ENCODE results near the gene FXN. TPM values are rescaled to one million over a fixed set of nuclear protein-coding genes. Genes with fewer than 3 reads are reported as not detected.

Gene FXN
- total and polyA plus RNA-seq, 2 experiments from 2014 or later = 5.6 to 22.0 TPM

GRCh38 chr9:69009708-69010107 is 25.8 kb upstream of the FXN start:
- no peak for DNase-seq
- H3K36me3 ChIP-seq (ENCODE audit: low read depth) = no peaks in the 10 kb centered on the region
- no peaks in the 10 kb centered on the region for H3K79me2 ChIP-seq (ENCODE audit: insufficient read depth)
- WGBS, 2 experiments (ENCODE audit: low coverage in 1 of 2, low lambda C conversion rate in 2 of 2, missing lambda C conversion rate in 2 of 2) = 6 to 13% methylated on average over 1 of the region's 1 CpG
- no peak overlapping the region for H3K9ac ChIP-seq
- H3K9me3 ChIP-seq (ENCODE audit: low read depth) = no peaks in the 10 kb centered on the region
- no peak overlapping the region for H3K4me2 ChIP-seq (ENCODE audit: unreplicated experiment)
- H3K4me3 ChIP-seq = no peak overlapping the region
- H4K20me1 ChIP-seq (ENCODE audit: insufficient read depth) = no peaks in the 10 kb centered on the region
- H3F3A ChIP-seq (ENCODE audit: insufficient read depth) = no peaks in the 10 kb centered on the region
- no peaks in the 10 kb centered on the region for H3K9me2 ChIP-seq (ENCODE audit: insufficient read depth)
- TF ChIP-seq EZH2phosphoT487 (IDR thresholded peaks at IDR 0.05; ENCODE audit: insufficient read depth, low read depth) (no peak), EZH2 (IDR thresholded peaks at IDR 0.05; ENCODE audit: insufficient read depth, poor library complexity, severe bottlenecking) (no peak)
- H3K4me1 ChIP-seq (ENCODE audit: insufficient read depth) = no peaks in the 10 kb centered on the region
- H3K27ac ChIP-seq = no peak overlapping the region
- no peaks in the 10 kb centered on the region; the same call in none of the 2 replicates for H3K27me3 ChIP-seq (replicated peaks; ENCODE audit: insufficient read depth)
- in situ Hi-C loops (cut with MboI) = no loop called here
- no peak overlapping the region for H2AFZ ChIP-seq

GRCh38 chr9:69012696-69013381 is 22.7 kb upstream of the FXN start:
- Histone ChIP-seq H4K20me1 (ENCODE audit: insufficient read depth) (no peaks in the 10 kb centered on the region), H3K27me3 (replicated peaks; ENCODE audit: insufficient read depth) (no peaks in the 10 kb centered on the region; the same call in none of the 2 replicates), H3K9me2 (ENCODE audit: insufficient read depth) (no peaks in the 10 kb centered on the region), H3K36me3 (ENCODE audit: low read depth) (no peaks in the 10 kb centered on the region), H2AFZ (no peak overlapping the region), H3K4me3 (no peak overlapping the region), H3K9ac (no peak overlapping the region), H3K79me2 (ENCODE audit: insufficient read depth) (no peaks in the 10 kb centered on the region), H3K4me1 (ENCODE audit: insufficient read depth) (no peaks in the 10 kb centered on the region), H3F3A (ENCODE audit: insufficient read depth) (no peaks in the 10 kb centered on the region), H3K27ac (no peak overlapping the region), H3K4me2 (ENCODE audit: unreplicated experiment) (no peak overlapping the region), H3K9me3 (ENCODE audit: low read depth) (no peaks in the 10 kb centered on the region)
- DNase-seq = no peak
- no peak for TF ChIP-seq EZH2phosphoT487 (IDR thresholded peaks at IDR 0.05; ENCODE audit: insufficient read depth, low read depth)
- in situ Hi-C loops (cut with MboI) = no loop called here
- WGBS, 2 experiments (ENCODE audit: low coverage in 1 of 2, low lambda C conversion rate in 2 of 2, missing lambda C conversion rate in 2 of 2) = 64 to 66% methylated on average over 18 of the region's 18 CpGs

- in situ Hi-C loops (cut with MboI) = no loop called here
- Histone ChIP-seq H3K79me2 (ENCODE audit: insufficient read depth) (no peaks in the 10 kb centered on the region), H4K20me1 (ENCODE audit: insufficient read depth) (no peaks in the 10 kb centered on the region), H3F3A (ENCODE audit: insufficient read depth) (no peaks in the 10 kb centered on the region), H3K4me3 (no peak overlapping the region), H2AFZ (no peak overlapping the region), H3K36me3 (ENCODE audit: low read depth) (no peaks in the 10 kb centered on the region), H3K4me1 (ENCODE audit: insufficient read depth) (no peaks in the 10 kb centered on the region), H3K9me3 (ENCODE audit: low read depth) (no peaks in the 10 kb centered on the region), H3K9me2 (ENCODE audit: insufficient read depth) (no peaks in the 10 kb centered on the region), H3K9ac (no peak overlapping the region), H3K27me3 (replicated peaks; ENCODE audit: insufficient read depth) (no peaks in the 10 kb centered on the region; the same call in none of the 2 replicates), H3K4me2 (ENCODE audit: unreplicated experiment) (no peak overlapping the region), H3K27ac (no peak overlapping the region)
- 86 to 90% methylated on average over 25 to 26 of the region's 26 CpGs for WGBS, 2 experiments (ENCODE audit: low coverage in 1 of 2, low lambda C conversion rate in 2 of 2, missing lambda C conversion rate in 2 of 2)
- DNase-seq = no peak
- TF ChIP-seq EZH2phosphoT487 (IDR thresholded peaks at IDR 0.05; ENCODE audit: insufficient read depth, low read depth) = no peak
- TF ChIP-seq EZH2 (IDR thresholded peaks at IDR 0.05; ENCODE audit: insufficient read depth, poor library complexity, severe bottlenecking) = no peak
Observed at GRCh38 chr9:69013382-69013727, 22.2 kb upstream of the FXN start.

- TF ChIP-seq EZH2 (IDR thresholded peaks at IDR 0.05; ENCODE audit: insufficient read depth, poor library complexity, severe bottlenecking) = no peak
- no peak for TF ChIP-seq EZH2phosphoT487 (IDR thresholded peaks at IDR 0.05; ENCODE audit: insufficient read depth, low read depth)
- Histone ChIP-seq H3K4me2 (ENCODE audit: unreplicated experiment) (no peak within 1 kb of the TSS), H3K9me2 (ENCODE audit: insufficient read depth) (no peaks in the 10 kb centered on the region), H3K36me3 (ENCODE audit: low read depth) (no peaks in the 10 kb centered on the region), H3F3A (ENCODE audit: insufficient read depth) (no peaks in the 10 kb centered on the region), H3K4me3 (no peak within 1 kb of the TSS), H3K9ac (no peak within 1 kb of the TSS), H3K79me2 (ENCODE audit: insufficient read depth) (no peaks in the 10 kb centered on the region), H3K27ac (no peak within 1 kb of the TSS), H2AFZ (no peak within 1 kb of the TSS), H3K9me3 (ENCODE audit: low read depth) (no peaks in the 10 kb centered on the region), H4K20me1 (ENCODE audit: insufficient read depth) (no peaks in the 10 kb centered on the region), H3K4me1 (ENCODE audit: insufficient read depth) (no peaks in the 10 kb centered on the region), H3K27me3 (replicated peaks; ENCODE audit: insufficient read depth) (no peaks in the 10 kb centered on the region; the same call in none of the 2 replicates)
- 90 to 93% methylated on average over 9 to 29 of the region's 29 CpGs for WGBS, 2 experiments (ENCODE audit: low coverage in 1 of 2, low lambda C conversion rate in 2 of 2, missing lambda C conversion rate in 2 of 2)
- in situ Hi-C loops (cut with MboI) = no loop called here
- DNase-seq = no peak
Observed at GRCh38 chr9:69014013-69014412, 21.5 kb upstream of the FXN start, which contains the start of gene PRKACG. Gene PRKACG, minus strand, starts transcription at chr9:69014113. Its CDS starts 21 bp downstream, at chr9:69014092.
